Omental fat pad (tissue), 4 donors: ENCODE results near the gene SLMAP. TPM values are rescaled to one million over a fixed set of nuclear protein-coding genes. Genes with fewer than 3 reads are reported as not detected.

Experiments
- ATAC-seq: fragments of 150-250 bp; one replicate; pipeline ENCODE4 v1.9.1; 2016; ENCODE audit warnings: mild to moderate bottlenecking, moderate library complexity; ENCODE audit not compliant: low FRiP score
- DNase-seq: peaks from one replicate; pipeline ENCODE4 v3.0.0-alpha.2; 2019; ENCODE audit warnings: low spot score
- total RNA-seq, 4 donors: library from RNA; depleted of rRNA; stranded (reverse); fragments of >200 nt; gene quantifications; one replicate each; pipeline ENCODE4 v1.1.0, GENCODE V29; 2016
- TF ChIP-seq, protein P1 (sequence below), 3 donors: fragments of 450-650 bp; IDR thresholded peaks; one replicate each; pipeline ENCODE4 v1.5.1; 2016 to 2017; ENCODE audit warnings: antibody characterized with exemption in 3 of 3, mild to moderate bottlenecking in 3 of 3, moderate library complexity in 2 of 3

SLMAP gene
- total RNA-seq, 4 donors from 2014 or later, result 42.7 to 72.7 (median 47.1) TPM

DNA sequence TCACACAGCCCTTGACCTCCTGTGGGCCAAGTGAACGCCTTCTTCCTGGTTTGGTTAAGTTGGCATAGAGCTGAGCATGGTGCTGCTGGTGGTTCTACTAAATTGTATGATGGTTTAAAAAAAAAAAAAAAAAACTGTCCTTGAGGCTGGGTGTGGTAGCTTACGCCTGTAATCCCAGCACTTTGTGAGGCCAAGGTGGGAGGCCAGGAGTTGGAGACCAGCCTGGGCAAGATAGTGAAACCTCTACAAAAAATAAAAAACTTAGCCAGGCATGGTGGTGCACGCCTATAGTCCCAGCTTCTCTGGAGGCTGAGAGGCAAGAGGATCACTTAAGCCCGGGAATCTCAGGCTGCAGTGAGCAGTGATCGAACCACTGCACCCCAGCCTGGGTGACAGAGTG, 193.2 kb downstream of the SLMAP start:
- TF ChIP-seq, protein P1, sequence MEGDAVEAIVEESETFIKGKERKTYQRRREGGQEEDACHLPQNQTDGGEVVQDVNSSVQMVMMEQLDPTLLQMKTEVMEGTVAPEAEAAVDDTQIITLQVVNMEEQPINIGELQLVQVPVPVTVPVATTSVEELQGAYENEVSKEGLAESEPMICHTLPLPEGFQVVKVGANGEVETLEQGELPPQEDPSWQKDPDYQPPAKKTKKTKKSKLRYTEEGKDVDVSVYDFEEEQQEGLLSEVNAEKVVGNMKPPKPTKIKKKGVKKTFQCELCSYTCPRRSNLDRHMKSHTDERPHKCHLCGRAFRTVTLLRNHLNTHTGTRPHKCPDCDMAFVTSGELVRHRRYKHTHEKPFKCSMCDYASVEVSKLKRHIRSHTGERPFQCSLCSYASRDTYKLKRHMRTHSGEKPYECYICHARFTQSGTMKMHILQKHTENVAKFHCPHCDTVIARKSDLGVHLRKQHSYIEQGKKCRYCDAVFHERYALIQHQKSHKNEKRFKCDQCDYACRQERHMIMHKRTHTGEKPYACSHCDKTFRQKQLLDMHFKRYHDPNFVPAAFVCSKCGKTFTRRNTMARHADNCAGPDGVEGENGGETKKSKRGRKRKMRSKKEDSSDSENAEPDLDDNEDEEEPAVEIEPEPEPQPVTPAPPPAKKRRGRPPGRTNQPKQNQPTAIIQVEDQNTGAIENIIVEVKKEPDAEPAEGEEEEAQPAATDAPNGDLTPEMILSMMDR (IDR thresholded peaks at IDR 0.05), result no peak
- no peak for DNase-seq
- ATAC-seq, result no peak

DNA sequence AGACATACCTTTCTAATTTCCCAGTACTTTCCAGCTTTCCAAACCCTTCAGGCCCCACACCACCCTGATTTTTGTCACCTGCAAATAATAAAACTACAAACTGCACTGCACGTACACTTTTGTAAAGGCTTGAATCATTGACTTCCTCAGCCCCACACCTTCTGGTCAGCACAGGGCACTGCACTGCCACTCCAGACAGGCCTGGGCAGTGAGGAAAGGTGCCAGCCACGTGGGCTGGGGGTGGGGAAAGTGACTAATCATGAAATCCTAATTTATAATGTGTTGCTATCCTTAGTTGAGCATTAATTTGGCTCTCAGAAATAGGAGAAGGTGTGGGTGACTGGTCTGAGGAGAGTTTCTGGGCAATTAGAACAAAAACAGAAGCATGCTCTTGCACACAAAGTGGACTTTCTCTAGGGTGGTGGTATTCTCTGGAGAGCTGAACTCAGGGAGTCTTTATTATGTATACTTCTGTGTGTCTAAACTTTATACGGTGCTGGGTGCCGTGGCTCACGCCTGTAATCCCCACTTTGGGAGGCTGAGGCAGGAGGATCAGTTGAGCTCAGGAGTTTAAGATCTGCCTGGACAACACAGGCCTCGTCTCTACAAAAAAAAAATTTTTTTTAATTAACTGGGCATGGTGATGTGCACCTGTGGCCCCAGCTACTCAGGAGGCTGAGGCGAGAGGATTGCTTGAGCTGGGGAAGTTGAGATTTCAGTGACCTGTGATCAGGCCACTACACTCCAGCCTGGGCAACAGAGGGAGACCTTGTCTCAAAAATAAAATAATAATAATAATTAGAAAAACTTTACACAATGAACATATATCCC, 193.9 kb downstream of the SLMAP start:
- peak; percentile 71 for ATAC-seq
- TF ChIP-seq, protein P1 (IDR thresholded peaks at IDR 0.05), result no peak
- DNase-seq, result no peak

DNA sequence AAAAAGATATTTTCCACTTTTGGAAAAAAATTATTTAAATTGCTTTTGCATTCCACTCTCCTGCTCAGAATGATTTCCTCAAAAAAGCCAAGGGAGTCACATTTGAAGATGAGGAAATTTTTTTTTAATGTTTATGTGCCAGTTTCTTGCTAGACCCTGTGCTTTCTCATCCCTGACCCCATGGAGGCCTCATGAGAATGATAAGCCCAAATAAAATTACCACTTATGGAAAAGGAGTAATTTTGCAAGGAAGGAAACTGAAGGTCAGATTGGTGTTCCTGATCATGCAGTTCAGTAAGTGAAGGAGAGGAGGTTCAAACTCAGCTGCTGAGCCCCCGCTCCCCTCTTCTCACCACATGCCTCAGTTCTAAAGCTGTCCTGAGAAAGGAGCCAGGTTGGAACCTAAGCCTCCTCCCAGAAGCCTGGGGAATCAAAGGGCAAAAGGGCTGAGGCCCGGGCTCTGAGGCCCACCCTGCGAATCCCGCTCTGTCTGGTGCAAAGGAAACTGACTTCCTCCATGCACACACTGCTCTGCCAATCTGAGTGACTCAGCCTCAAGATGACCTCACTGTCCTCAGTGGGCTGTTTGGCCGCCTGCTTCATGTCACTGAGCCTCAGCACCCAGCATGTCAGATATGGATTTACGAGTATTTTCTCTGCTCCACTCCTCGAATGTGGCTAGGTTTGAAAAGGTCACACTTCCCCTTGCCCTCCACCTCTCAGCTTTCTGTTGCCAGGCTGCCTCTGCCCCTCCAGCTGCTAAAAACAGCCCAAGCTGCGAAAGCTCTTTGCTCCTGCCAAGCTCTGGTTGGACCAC, 195.2 kb downstream of the SLMAP start:
- TF ChIP-seq, protein P1 (IDR thresholded peaks at IDR 0.05), result no peak
- no peak for DNase-seq
- ATAC-seq, result peak; percentile 82

DNA sequence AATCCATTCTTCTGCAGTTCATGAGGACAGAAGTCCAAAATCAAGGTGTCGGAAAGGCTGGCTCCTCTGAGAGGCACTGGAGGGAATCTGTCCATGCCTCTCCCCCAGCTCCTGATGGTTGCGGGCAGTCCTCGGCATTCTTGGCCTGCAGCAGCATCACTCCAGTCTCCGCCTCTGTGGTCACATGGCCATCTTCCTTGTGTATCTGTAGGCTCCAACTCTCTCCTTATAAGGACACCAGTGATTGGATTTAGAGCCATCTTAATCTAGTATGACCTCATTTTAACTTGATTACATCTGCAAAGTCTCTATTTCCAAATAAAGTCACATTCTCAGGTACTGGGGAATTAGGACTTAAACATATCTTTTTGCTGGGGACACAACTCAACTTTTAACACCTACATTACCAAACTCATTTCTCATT, 196.1 kb downstream of the SLMAP start:
- DNase-seq (no peak), ATAC-seq (peak; percentile 37)
- TF ChIP-seq, protein P1 (IDR thresholded peaks at IDR 0.05), result no peak

DNA sequence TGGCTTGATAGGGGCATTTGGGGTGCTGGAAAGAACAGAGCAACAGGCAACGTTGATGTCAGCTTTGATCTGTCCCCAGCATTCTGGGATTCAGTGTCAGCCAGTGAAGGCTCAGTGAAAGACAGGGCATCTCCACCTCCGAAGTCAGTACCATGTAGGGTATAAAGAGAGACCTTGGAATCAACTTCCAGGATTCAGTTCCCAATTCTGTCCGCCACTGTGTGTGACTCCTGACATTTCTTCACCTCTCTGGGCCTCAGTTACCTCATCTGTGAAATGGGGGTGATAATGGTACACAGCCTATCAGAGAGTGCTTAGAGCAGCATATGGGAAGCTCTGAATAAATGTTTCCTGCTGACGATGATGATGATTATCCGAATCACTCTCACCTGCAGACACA, 196.5 kb downstream of the SLMAP start:
- no peak for DNase-seq

DNA sequence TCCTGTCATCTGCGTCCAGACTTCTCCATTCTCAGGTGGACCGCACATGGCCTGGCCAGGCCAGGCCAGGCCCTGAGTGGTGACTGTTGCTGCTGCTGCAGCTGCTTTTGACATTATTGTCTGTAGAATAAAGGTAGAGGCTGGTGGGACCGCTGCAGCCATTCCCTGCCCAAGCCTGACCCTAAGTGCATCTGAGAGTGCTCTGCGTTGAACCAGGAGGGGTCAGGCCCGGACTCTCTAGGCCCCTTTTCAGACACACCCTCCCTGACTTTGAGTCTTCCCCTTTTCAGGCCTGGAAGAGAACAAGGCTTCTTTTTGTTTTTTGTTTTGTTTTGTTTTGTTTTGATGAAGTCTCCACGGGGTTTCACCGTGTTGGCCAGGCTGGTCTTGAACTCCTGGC, 197.5 kb downstream of the SLMAP start:
- TF ChIP-seq, protein P1 (IDR thresholded peaks at IDR 0.05), result no peak
- no peak for ATAC-seq
- no peak for DNase-seq

More for the DNA sequence above, 196.5 kb downstream of the SLMAP start:
- TF ChIP-seq, protein P1 (IDR thresholded peaks at IDR 0.05), result no peak
- no peak for ATAC-seq
